ENCODE data around the gene MARVELD1. TPM values are rescaled to one million over a fixed set of nuclear protein-coding genes. Genes with fewer than 3 reads are reported as not detected.

The MARVELD1 gene
- total RNA-seq, 1 donor from 2014 or later = 0.31 TPM

GRCh38 chr10:97711640-97712572 lies 1.6 kb upstream of the MARVELD1 start:
- H3K36me3 Mint-ChIP-seq (ENCODE audit: low read depth) = peaks cover 4% of the 10 kb centered on the region
- no peak overlapping the region for H3K27ac Mint-ChIP-seq
- no peak for ATAC-seq (ENCODE audit: low read depth)
- ChIA-PET CTCF (interaction anchor here (1.0 kb wide), 1 partner anchor 19 kb away, joined by 3 read pairs; no protein-coding TSS in a partner anchor), POLR2A (interaction anchor here (0.6 kb wide), 1 partner anchor 13 kb away, joined by 4 read pairs; no protein-coding TSS in a partner anchor)
- peak overlapping the region; percentile 21 for H3K4me3 Mint-ChIP-seq
- H3K9me3 Mint-ChIP-seq = no peaks in the 10 kb centered on the region
- DNase-seq = no peak
- peaks cover 14% of the 10 kb centered on the region for H3K4me1 Mint-ChIP-seq
- intact Hi-C loops (cut with micrococcal nuclease) = no loop called here
- TF ChIP-seq, protein P1, sequence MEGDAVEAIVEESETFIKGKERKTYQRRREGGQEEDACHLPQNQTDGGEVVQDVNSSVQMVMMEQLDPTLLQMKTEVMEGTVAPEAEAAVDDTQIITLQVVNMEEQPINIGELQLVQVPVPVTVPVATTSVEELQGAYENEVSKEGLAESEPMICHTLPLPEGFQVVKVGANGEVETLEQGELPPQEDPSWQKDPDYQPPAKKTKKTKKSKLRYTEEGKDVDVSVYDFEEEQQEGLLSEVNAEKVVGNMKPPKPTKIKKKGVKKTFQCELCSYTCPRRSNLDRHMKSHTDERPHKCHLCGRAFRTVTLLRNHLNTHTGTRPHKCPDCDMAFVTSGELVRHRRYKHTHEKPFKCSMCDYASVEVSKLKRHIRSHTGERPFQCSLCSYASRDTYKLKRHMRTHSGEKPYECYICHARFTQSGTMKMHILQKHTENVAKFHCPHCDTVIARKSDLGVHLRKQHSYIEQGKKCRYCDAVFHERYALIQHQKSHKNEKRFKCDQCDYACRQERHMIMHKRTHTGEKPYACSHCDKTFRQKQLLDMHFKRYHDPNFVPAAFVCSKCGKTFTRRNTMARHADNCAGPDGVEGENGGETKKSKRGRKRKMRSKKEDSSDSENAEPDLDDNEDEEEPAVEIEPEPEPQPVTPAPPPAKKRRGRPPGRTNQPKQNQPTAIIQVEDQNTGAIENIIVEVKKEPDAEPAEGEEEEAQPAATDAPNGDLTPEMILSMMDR (IDR thresholded peaks at IDR 0.05) = no peak
- H3K27me3 Mint-ChIP-seq = peaks cover 33% of the 10 kb centered on the region

DNA sequence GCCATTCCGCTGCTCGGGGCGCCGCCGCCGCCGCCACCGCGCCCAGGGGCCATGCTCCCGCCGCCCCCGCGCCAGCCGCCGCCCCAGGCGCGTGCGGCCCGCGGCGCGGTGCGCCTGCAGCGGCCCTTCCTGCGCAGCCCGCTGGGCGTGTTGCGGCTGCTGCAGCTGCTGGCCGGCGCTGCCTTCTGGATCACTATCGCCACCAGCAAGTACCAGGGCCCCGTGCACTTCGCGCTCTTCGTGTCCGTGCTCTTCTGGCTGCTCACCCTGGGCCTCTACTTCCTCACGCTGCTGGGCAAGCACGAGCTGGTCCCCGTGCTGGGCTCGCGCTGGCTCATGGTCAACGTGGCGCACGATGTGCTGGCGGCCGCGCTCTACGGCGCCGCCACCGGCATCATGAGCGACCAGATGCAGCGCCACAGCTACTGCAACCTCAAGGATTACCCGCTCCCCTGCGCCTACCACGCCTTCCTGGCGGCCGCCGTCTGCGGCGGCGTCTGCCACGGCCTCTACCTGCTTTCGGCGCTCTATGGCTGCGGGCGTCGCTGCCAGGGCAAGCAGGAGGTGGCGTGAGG lies 383 bp downstream of the MARVELD1 start:
- intact Hi-C loops (cut with micrococcal nuclease) = loop anchor here (1.0 to 2.0 kb wide), 3 partner anchors 17 to 27 kb away; partner anchors contain the start of genes AVPI1 and ZFYVE27
- ChIA-PET POLR2A (interaction anchor here (1.1 to 2.0 kb wide), 3 partner anchors 18 to 27 kb away, joined by 3 to 16 read pairs (median 9); partner anchors contain the start of genes AVPI1 and ZFYVE27), CTCF (interaction anchor here (0.7 to 1.5 kb wide), 3 partner anchors 14 to 30 kb away, joined by 3 to 4 read pairs (median 4); no protein-coding TSS in a partner anchor)
- H3K36me3 Mint-ChIP-seq (ENCODE audit: low read depth) = peaks cover 4% of the 10 kb centered on the region
- peak; percentile 50 for DNase-seq
- peaks cover 23% of the 10 kb centered on the region for H3K27me3 Mint-ChIP-seq
- peaks cover 14% of the 10 kb centered on the region for H3K4me1 Mint-ChIP-seq
- H3K27ac Mint-ChIP-seq = peak overlapping the region; percentile 73
- peak overlapping the region; percentile 97 for H3K4me3 Mint-ChIP-seq
- ATAC-seq (ENCODE audit: low read depth) = peak; percentile 84
- TF ChIP-seq, protein P1 (IDR thresholded peaks at IDR 0.05) = no peak
- H3K9me3 Mint-ChIP-seq = no peaks in the 10 kb centered on the region

DNA sequence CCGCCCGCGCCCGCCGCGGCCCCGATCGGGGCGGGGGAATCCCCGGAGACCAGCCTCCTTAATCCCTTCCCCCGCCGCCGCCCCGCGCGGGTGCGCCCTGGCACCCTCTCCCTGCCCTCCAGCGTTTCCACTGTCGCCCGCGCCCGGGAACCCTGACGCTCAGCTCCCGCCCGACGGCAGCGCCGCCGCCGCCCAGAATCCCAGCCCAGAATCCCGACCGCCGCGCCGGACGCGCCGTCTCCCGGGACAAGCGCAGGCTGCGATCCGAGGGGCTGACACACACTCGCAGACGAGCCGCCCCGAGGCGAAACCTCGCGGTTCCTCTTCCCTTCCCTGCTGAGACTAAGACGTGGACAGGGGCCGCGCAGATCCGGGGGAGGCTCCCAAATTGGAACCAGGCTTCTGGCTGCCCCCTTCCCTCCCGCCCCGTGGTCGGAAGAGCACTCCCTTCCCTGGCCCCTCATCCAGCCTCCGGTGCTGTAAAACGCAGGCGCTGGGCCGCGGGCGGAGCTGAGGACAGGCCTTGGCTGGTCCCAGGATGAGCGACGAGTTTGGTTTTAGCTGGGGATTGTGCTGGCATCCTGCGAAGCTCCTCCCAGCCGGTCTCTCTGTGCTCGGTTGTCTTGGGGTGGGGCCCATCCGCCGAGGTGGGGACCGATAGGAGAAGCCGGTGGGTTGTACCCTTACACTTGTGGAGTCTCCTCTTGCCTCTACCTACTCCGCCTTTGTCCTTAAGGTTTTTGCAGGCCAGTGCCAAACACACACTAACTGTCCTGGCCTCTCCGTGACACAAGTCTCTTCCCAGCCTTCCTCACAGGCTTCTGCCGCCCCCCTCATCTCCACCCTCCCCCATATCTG lies 1.1 kb downstream of the MARVELD1 start:
- Mint-ChIP-seq H3K4me3 (peak overlapping the region; percentile 97), H3K9me3 (no peaks in the 10 kb centered on the region), H3K4me1 (peaks cover 14% of the 10 kb centered on the region), H3K27me3 (peaks cover 16% of the 10 kb centered on the region), H3K36me3 (ENCODE audit: low read depth) (peaks cover 4% of the 10 kb centered on the region), H3K27ac (peak overlapping the region; percentile 73)
- intact Hi-C loops (cut with micrococcal nuclease) = loop anchor here (1.0 to 2.0 kb wide), 3 partner anchors 17 to 27 kb away; partner anchors contain the start of genes AVPI1 and ZFYVE27
- ChIA-PET POLR2A (interaction anchor here (1.1 to 2.0 kb wide), 3 partner anchors 18 to 28 kb away, joined by 3 to 16 read pairs (median 9); partner anchors contain the start of genes AVPI1 and ZFYVE27), CTCF (interaction anchor here (1.1 to 1.5 kb wide), 3 partner anchors 13 to 29 kb away, joined by 3 to 4 read pairs (median 3); no protein-coding TSS in a partner anchor)
- TF ChIP-seq, protein P1 (IDR thresholded peaks at IDR 0.05) = no peak
- DNase-seq (no peak), ATAC-seq (ENCODE audit: low read depth) (peak; percentile 55)

DNA sequence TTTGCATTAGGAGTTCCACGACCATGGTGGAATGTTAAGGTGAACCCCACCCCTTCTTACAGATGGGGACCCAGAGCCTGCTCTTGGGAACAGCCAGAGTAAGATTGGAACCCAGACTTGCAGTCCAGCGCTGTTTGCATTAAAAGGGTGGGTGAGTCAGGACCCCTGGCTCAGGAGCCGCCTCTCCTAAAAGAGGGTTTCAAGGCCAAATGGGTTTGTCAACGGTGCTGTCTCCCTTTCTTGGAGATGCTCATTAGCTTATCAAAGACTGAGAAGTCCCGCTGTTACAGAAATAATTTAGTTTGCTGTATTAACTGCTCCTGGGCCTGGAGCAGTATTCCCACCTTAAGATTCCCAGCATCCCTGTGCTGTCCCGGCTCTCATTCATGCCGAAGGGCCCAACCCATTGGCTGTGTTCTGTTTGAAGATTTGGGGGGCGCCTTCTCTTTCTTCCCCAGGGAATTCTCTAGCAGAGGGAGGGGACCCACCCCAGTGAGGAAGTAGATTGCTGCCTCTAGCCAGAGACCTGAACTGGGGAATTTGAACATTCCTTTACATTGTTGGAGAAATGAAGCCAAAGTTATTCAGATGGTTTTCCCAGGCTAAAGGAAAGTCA lies 1.8 kb downstream of the MARVELD1 start:
- peaks cover 12% of the 10 kb centered on the region for H3K27me3 Mint-ChIP-seq
- H3K36me3 Mint-ChIP-seq (ENCODE audit: low read depth) = peaks cover 4% of the 10 kb centered on the region
- CTCF ChIA-PET = interaction anchor here (1.1 to 1.4 kb wide), 2 partner anchors 14 to 16 kb away, joined by 3 to 4 read pairs; no protein-coding TSS in a partner anchor
- H3K9me3 Mint-ChIP-seq = no peaks in the 10 kb centered on the region
- H3K4me1 Mint-ChIP-seq = peaks cover 14% of the 10 kb centered on the region
- ATAC-seq (ENCODE audit: low read depth) (no peak), DNase-seq (no peak)
- peak overlapping the region; percentile 97 for H3K4me3 Mint-ChIP-seq
- no peak overlapping the region for H3K27ac Mint-ChIP-seq
- intact Hi-C loops (cut with micrococcal nuclease) = loop anchor here (2.0 kb wide), 1 partner anchor 21 kb away; the partner anchor contains the start of gene ZFYVE27
- POLR2A ChIA-PET = no interaction called here
- TF ChIP-seq, protein P1 (IDR thresholded peaks at IDR 0.05) = no peak

Measured in activated B cell treated with CpG ODN at 0.5 μM for 24 hours (primary cell).